HepG2 (cell line): ENCODE data around the gene CAD. TPM values are rescaled to one million over a fixed set of nuclear protein-coding genes. Genes with fewer than 3 reads are reported as not detected.

Experiments used
- CCDC6 ChIP-seq: sonication (generic); formaldehyde crosslinking; IDR thresholded peaks from 2 replicates; pipeline ENCODE4 v1.8.1; 2022; ENCODE audit warnings: mild to moderate bottlenecking, missing genetic modification reagents, moderate library complexity
- IRF2 ChIP-seq: IDR thresholded peaks from 2 replicates; pipeline ENCODE4 v1.6.1; 2018; ENCODE audit warnings: missing genetic modification reagents, missing compliant biosample characterization
- IRX3 ChIP-seq: sonication (generic); formaldehyde crosslinking; IDR thresholded peaks from 2 replicates; pipeline ENCODE4 v1.8.1; 2023; ENCODE audit warnings: mild to moderate bottlenecking, low read depth, missing genetic modification reagents, borderline replicate concordance
- KDM3A ChIP-seq: IDR thresholded peaks from 2 replicates; pipeline ENCODE4 v1.6.1; 2018; ENCODE audit warnings: low read depth, missing compliant biosample characterization
- MEIS2 ChIP-seq: sonication (generic); formaldehyde crosslinking; IDR thresholded peaks from 2 replicates; pipeline ENCODE4 v1.9.0; 2021; ENCODE audit warnings: mild to moderate bottlenecking, missing genetic modification reagents
- MLLT10 ChIP-seq: sonication (generic); formaldehyde crosslinking; IDR thresholded peaks from 2 replicates; pipeline ENCODE4 v1.4.0; 2020; ENCODE audit warnings: missing genetic modification reagents
- MXD4 ChIP-seq: IDR thresholded peaks from 2 replicates; pipeline ENCODE4 v1.6.1; 2016; ENCODE audit warnings: mild to moderate bottlenecking, missing biosample characterization, missing genetic modification reagents
- MXI1 ChIP-seq: IDR thresholded peaks from 3 replicates; pipeline ENCODE4 v1.6.1; 2012; ENCODE audit warnings: low read depth, low read length, inconsistent platforms, borderline replicate concordance
- NR2F1 ChIP-seq, 2 experiments: fragments of 450-650 bp in 1 of 2; formaldehyde crosslinking in 1 of 2; IDR thresholded peaks; 2 replicates each; pipeline versions ENCODE4 v1.5.0 to v1.6.1; 2016 to 2020; ENCODE audit warnings: mild to moderate bottlenecking in 1 of 2, missing compliant biosample characterization in 1 of 2, missing genetic modification reagents in 1 of 2, moderate library complexity in 1 of 2
- RARA ChIP-seq: IDR thresholded peaks from 2 replicates; pipeline ENCODE4 v1.6.1; 2016; ENCODE audit warnings: missing genetic modification reagents, missing compliant biosample characterization
- RCOR2 ChIP-seq: IDR thresholded peaks from 2 replicates; pipeline ENCODE4 v1.6.1; 2016; ENCODE audit warnings: missing biosample characterization, missing genetic modification reagents
- SNAPC2 ChIP-seq: sonication (generic); formaldehyde crosslinking; IDR thresholded peaks from 2 replicates; pipeline ENCODE4 v1.8.1; 2022; ENCODE audit warnings: mild to moderate bottlenecking, missing genetic modification reagents
- WIZ ChIP-seq: sonication (generic); formaldehyde crosslinking; IDR thresholded peaks from 2 replicates; pipeline ENCODE4 v1.5.1; 2020; ENCODE audit warnings: mild to moderate bottlenecking, missing genetic modification reagents
- ZNF530 ChIP-seq: sonication (generic); formaldehyde crosslinking; IDR thresholded peaks from 2 replicates; pipeline ENCODE4 v1.5.0; 2020; ENCODE audit warnings: low read depth, mild to moderate bottlenecking, missing genetic modification reagents
- ZNF614 ChIP-seq: IDR thresholded peaks from 2 replicates; pipeline ENCODE4 v1.6.1; 2018; ENCODE audit warnings: missing biosample characterization, missing genetic modification reagents, inconsistent platforms, borderline replicate concordance
- ZSCAN29 ChIP-seq: sonication (generic); formaldehyde crosslinking; conservative IDR thresholded peaks from 2 replicates; pipeline ENCODE4 v1.4.0; 2020; ENCODE audit warnings: mild to moderate bottlenecking, missing genetic modification reagents
- polyA plus RNA-seq, 8 experiments: library from polyadenylated mRNA; depleted of rRNA in 3 of 8; stranded (reverse) in 7 of 8; unstranded in 1 of 8; fragments of >200 nt; fragmentation: Illumina TruSeq in 4 of 8; extraction: Trizol in 4 of 8; gene quantifications; 2 replicates each; pipeline versions ENCODE4 v1.2.1 to v1.2.3, GENCODE V29; 2011 to 2016; ENCODE audit warnings: low read depth in 4 of 8, missing spikeins in 1 of 8, mixed read lengths in 1 of 8; ENCODE audit not compliant: insufficient read depth in 1 of 8
- total RNA-seq, 5 experiments: library from RNA; depleted of rRNA; stranded (reverse); fragments of >200 nt; fragmentation: Illumina TruSeq; extraction: Trizol; gene quantifications; 2 replicates each; pipeline ENCODE4 v1.2.3, GENCODE V29; 2016; ENCODE audit warnings: low read depth in 1 of 5
- TF ChIP-seq, protein P1 (sequence below): sonication (generic); formaldehyde crosslinking; IDR thresholded peaks from 2 replicates; pipeline ENCODE4 v1.4.0; 2020; ENCODE audit warnings: mild to moderate bottlenecking, missing genetic modification reagents, borderline replicate concordance
- TF ChIP-seq, protein P2 (sequence below): sonication (generic); formaldehyde crosslinking; IDR thresholded peaks from 2 replicates; pipeline ENCODE4 v1.5.0; 2020; ENCODE audit warnings: mild to moderate bottlenecking, missing genetic modification reagents
- TF ChIP-seq, protein P3 (sequence below): sonication (generic); formaldehyde crosslinking; IDR thresholded peaks from 2 replicates; pipeline ENCODE4 v1.8.0; 2022; ENCODE audit warnings: mild to moderate bottlenecking, missing genetic modification reagents
- TF ChIP-seq, protein P4 (sequence below): sonication (generic); formaldehyde crosslinking; IDR thresholded peaks from 2 replicates; pipeline ENCODE4 v1.9.0; 2021; ENCODE audit warnings: missing genetic modification reagents, mild to moderate bottlenecking, borderline replicate concordance
- TF ChIP-seq, protein P5 (sequence below): sonication (generic); formaldehyde crosslinking; IDR thresholded peaks from 2 replicates; pipeline ENCODE4 v1.4.0; 2020; ENCODE audit warnings: mild to moderate bottlenecking, low read depth, missing genetic modification reagents

Gene CAD
- total and polyA plus RNA-seq, 2 of the 13 experiments (the other 11 are each of a cell fraction or from before 2014, with no cell fraction given) = 21.7 to 37.0 TPM

DNA sequence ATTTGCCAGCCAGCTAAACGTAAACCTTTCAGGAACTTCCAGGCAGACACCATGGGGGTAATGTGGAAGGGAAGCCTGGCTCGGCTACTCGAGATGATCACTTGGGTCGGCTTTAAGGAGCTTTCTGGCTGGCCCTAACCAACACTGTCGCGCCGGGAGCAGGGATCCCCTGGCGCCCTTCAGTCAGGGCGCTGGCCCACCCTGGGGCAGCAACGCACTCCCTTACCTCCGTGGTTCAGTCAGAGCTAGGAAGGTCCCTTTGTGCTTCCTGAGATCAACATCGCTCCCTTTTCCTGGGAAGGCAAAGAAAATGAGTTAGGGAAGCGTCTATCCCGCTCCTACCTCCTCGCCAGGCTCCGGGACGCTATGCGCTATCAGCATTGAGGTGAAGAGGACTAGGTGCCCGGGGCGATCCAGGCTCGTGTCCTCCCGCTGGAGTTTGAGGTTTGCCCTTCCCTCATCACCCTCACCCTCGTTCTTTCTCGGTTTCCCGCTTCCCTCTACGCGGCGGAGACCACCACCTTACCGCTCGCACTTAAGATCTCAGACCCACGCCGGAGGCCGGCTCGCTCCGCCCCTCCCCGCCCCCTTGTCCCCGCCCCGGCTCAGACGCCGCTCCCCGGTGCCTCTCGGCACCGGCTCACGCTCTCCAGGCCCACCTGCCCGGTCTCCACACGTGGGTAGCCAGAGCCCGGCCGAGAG, 5.8 kb upstream of the CAD start (continued):
- no peak for TF ChIP-seq RCOR2
- TF ChIP-seq ZSCAN29 = no peak
- no peak; the same call in 1 of the 2 replicates for TF ChIP-seq IRF2 (CRISPR knock-in tag)
- TF ChIP-seq, protein P1, sequence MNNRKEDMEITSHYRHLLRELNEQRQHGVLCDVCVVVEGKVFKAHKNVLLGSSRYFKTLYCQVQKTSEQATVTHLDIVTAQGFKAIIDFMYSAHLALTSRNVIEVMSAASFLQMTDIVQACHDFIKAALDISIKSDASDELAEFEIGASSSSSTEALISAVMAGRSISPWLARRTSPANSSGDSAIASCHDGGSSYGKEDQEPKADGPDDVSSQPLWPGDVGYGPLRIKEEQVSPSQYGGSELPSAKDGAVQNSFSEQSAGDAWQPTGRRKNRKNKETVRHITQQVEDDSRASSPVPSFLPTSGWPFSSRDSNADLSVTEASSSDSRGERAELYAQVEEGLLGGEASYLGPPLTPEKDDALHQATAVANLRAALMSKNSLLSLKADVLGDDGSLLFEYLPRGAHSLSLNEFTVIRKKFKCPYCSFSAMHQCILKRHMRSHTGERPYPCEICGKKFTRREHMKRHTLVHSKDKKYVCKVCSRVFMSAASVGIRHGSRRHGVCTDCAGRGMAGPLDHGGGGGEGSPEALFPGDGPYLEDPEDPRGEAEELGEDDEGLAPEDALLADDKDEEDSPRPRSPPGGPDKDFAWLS = no peak
- no peak for TF ChIP-seq KDM3A (CRISPR knock-in tag)
- 0 out of 2 replicates have a peak, but pooled peaks have one; percentile 34 for TF ChIP-seq ZNF614 (CRISPR knock-in tag)
- TF ChIP-seq, protein P2, sequence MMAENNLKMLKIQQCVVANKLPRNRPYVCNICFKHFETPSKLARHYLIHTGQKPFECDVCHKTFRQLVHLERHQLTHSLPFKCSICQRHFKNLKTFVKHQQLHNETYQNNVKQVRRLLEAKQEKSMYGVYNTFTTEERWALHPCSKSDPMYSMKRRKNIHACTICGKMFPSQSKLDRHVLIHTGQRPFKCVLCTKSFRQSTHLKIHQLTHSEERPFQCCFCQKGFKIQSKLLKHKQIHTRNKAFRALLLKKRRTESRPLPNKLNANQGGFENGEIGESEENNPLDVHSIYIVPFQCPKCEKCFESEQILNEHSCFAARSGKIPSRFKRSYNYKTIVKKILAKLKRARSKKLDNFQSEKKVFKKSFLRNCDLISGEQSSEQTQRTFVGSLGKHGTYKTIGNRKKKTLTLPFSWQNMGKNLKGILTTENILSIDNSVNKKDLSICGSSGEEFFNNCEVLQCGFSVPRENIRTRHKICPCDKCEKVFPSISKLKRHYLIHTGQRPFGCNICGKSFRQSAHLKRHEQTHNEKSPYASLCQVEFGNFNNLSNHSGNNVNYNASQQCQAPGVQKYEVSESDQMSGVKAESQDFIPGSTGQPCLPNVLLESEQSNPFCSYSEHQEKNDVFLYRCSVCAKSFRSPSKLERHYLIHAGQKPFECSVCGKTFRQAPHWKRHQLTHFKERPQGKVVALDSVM (CRISPR knock-in tag) = no peak
- peak; percentile 88; the same call in 1 of the 3 replicates for TF ChIP-seq MXI1
- TF ChIP-seq MEIS2 = no peak
- TF ChIP-seq CCDC6 = no peak
- TF ChIP-seq WIZ (CRISPR knock-in tag) = no peak
- TF ChIP-seq, protein P3, sequence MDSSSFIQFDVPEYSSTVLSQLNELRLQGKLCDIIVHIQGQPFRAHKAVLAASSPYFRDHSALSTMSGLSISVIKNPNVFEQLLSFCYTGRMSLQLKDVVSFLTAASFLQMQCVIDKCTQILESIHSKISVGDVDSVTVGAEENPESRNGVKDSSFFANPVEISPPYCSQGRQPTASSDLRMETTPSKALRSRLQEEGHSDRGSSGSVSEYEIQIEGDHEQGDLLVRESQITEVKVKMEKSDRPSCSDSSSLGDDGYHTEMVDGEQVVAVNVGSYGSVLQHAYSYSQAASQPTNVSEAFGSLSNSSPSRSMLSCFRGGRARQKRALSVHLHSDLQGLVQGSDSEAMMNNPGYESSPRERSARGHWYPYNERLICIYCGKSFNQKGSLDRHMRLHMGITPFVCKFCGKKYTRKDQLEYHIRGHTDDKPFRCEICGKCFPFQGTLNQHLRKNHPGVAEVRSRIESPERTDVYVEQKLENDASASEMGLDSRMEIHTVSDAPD = no peak
- TF ChIP-seq SNAPC2 (CRISPR knock-in tag) = no peak; the same call in 1 of the 2 replicates
- no peak for TF ChIP-seq MLLT10 (CRISPR knock-in tag)
- TF ChIP-seq, protein P4, sequence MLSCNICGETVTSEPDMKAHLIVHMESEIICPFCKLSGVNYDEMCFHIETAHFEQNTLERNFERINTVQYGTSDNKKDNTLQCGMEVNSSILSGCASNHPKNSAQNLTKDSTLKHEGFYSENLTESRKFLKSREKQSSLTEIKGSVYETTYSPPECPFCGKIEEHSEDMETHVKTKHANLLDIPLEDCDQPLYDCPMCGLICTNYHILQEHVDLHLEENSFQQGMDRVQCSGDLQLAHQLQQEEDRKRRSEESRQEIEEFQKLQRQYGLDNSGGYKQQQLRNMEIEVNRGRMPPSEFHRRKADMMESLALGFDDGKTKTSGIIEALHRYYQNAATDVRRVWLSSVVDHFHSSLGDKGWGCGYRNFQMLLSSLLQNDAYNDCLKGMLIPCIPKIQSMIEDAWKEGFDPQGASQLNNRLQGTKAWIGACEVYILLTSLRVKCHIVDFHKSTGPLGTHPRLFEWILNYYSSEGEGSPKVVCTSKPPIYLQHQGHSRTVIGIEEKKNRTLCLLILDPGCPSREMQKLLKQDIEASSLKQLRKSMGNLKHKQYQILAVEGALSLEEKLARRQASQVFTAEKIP (CRISPR knock-in tag) = no peak
- TF ChIP-seq RARA (CRISPR knock-in tag) = no peak
- no peak for TF ChIP-seq NR2F1 (CRISPR knock-in tag; IDR thresholded peaks at IDR 0.05)
- TF ChIP-seq MXD4 (CRISPR knock-in tag) = no peak
- TF ChIP-seq IRX3 (CRISPR knock-in tag) = no peak
- TF ChIP-seq, protein P5, sequence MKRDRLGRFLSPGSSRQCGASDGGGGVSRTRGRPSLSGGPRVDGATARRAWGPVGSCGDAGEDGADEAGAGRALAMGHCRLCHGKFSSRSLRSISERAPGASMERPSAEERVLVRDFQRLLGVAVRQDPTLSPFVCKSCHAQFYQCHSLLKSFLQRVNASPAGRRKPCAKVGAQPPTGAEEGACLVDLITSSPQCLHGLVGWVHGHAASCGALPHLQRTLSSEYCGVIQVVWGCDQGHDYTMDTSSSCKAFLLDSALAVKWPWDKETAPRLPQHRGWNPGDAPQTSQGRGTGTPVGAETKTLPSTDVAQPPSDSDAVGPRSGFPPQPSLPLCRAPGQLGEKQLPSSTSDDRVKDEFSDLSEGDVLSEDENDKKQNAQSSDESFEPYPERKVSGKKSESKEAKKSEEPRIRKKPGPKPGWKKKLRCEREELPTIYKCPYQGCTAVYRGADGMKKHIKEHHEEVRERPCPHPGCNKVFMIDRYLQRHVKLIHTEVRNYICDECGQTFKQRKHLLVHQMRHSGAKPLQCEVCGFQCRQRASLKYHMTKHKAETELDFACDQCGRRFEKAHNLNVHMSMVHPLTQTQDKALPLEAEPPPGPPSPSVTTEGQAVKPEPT (CRISPR knock-in tag) = 0 out of 2 replicates have a peak, but pooled peaks have one; percentile 17
- TF ChIP-seq ZNF530 (CRISPR knock-in tag) = no peak
